SK-N-SH treated with all-trans-retinoic acid at 6 μM for 48 hours (cell line): ENCODE results near the gene SDE2.

Experiments
- ATAC-seq: fragments of 200-7000 bp; cut with Tn5 transposase; 3 replicates; pipeline ENCODE4 v1.9.1; 2020; ENCODE audit warnings: mild to moderate bottlenecking, moderate library complexity
- ARNTL ChIP-seq: fragments of 450-650 bp; formaldehyde crosslinking; IDR thresholded peaks from 2 replicates; pipeline ENCODE4 v1.5.0; 2020; ENCODE audit warnings: low read depth, mild to moderate bottlenecking, moderate library complexity, borderline replicate concordance
- BACH2 ChIP-seq: fragments of 250-450 bp; sonication (Bioruptor Pico); IDR thresholded peaks from 2 replicates; pipeline ENCODE4 v1.9.0; 2021; ENCODE audit warnings: mild to moderate bottlenecking, borderline replicate concordance
- CSDC2 ChIP-seq: fragments of 250-450 bp; sonication (Bioruptor Pico); IDR thresholded peaks from 2 replicates; pipeline ENCODE4 v1.5.0; 2020; ENCODE audit warnings: mild to moderate bottlenecking, moderate library complexity
- ESRRG ChIP-seq: fragments of 250-450 bp; sonication (Bioruptor Pico); IDR thresholded peaks from 2 replicates; pipeline ENCODE4 v1.6.1; 2021; ENCODE audit warnings: mild to moderate bottlenecking
- GLIS3 ChIP-seq: fragments of 250-450 bp; sonication (Bioruptor Pico); IDR thresholded peaks from 2 replicates; pipeline ENCODE4 v1.5.0; 2020; ENCODE audit warnings: mild to moderate bottlenecking, moderate library complexity
- OSR1 ChIP-seq: fragments of 250-450 bp; sonication (Bioruptor Pico); IDR thresholded peaks from 2 replicates; pipeline ENCODE4 v1.8.0; 2022; ENCODE audit warnings: moderate library complexity, mild to moderate bottlenecking, inconsistent platforms
- PPARA ChIP-seq: fragments of 250-450 bp; sonication (Bioruptor Pico); IDR thresholded peaks from 2 replicates; pipeline ENCODE4 v1.5.0; 2020; ENCODE audit warnings: mild to moderate bottlenecking, borderline replicate concordance
- RARB ChIP-seq: fragments of 250-450 bp; sonication (Bioruptor Pico); IDR thresholded peaks from 2 replicates; pipeline ENCODE4 v1.8.0; 2021; ENCODE audit warnings: mild to moderate bottlenecking, moderate library complexity
- SNAI2 ChIP-seq: fragments of 250-450 bp; sonication (Bioruptor Pico); IDR thresholded peaks from 2 replicates; pipeline ENCODE4 v1.5.0; 2020; ENCODE audit warnings: mild to moderate bottlenecking, moderate library complexity
- TCF4 ChIP-seq: fragments of 250-450 bp; sonication (Bioruptor Pico); IDR thresholded peaks from 2 replicates; pipeline ENCODE4 v1.8.0; 2021; ENCODE audit warnings: mild to moderate bottlenecking, moderate library complexity, borderline replicate concordance
- TOX ChIP-seq: fragments of 250-450 bp; sonication (Bioruptor Pico); IDR thresholded peaks from 2 replicates; pipeline ENCODE4 v1.8.0; 2021; ENCODE audit warnings: mild to moderate bottlenecking, moderate library complexity, borderline replicate concordance
- ZC3H10 ChIP-seq: fragments of 250-450 bp; sonication (Bioruptor Pico); IDR thresholded peaks from 2 replicates; pipeline ENCODE4 v1.5.1; 2021; ENCODE audit warnings: mild to moderate bottlenecking, moderate library complexity
- ZFP30 ChIP-seq: fragments of 450-650 bp; formaldehyde crosslinking; IDR thresholded peaks from 2 replicates; pipeline ENCODE4 v1.5.0; 2022; ENCODE audit warnings: mild to moderate bottlenecking, moderate library complexity
- ZNF565 ChIP-seq: fragments of 450-650 bp; formaldehyde crosslinking; conservative IDR thresholded peaks from 2 replicates; pipeline ENCODE4 v1.5.0; 2020; ENCODE audit warnings: low read depth, mild to moderate bottlenecking, moderate library complexity
- ZNF70 ChIP-seq: fragments of 450-650 bp; formaldehyde crosslinking; IDR thresholded peaks from 2 replicates; pipeline ENCODE4 v1.5.0; 2020; ENCODE audit warnings: mild to moderate bottlenecking, moderate library complexity
- ZNF8 ChIP-seq: fragments of 450-650 bp; formaldehyde crosslinking; IDR thresholded peaks from 2 replicates; pipeline ENCODE4 v1.5.0; 2020; ENCODE audit warnings: mild to moderate bottlenecking, moderate library complexity
- TF ChIP-seq, protein P1 (sequence below): fragments of 250-450 bp; sonication (Bioruptor Pico); IDR thresholded peaks from 2 replicates; pipeline ENCODE4 v1.8.0; 2021; ENCODE audit warnings: low read depth, mild to moderate bottlenecking, moderate library complexity, borderline replicate concordance
- TF ChIP-seq, protein P2 (sequence below): fragments of 250-450 bp; sonication (Bioruptor Pico); IDR thresholded peaks from 2 replicates; pipeline ENCODE4 v1.5.1; 2021; ENCODE audit warnings: mild to moderate bottlenecking, moderate library complexity
- TF ChIP-seq, protein P3 (sequence below): fragments of 250-450 bp; sonication (Bioruptor Pico); IDR thresholded peaks from 2 replicates; pipeline ENCODE4 v1.5.0; 2020; ENCODE audit warnings: mild to moderate bottlenecking, moderate library complexity
- TF ChIP-seq, protein P4 (sequence below): fragments of 250-450 bp; sonication (Bioruptor Pico); IDR thresholded peaks from 2 replicates; pipeline ENCODE4 v1.8.0; 2020; ENCODE audit warnings: mild to moderate bottlenecking, moderate library complexity, borderline replicate concordance
- TF ChIP-seq, protein P5 (sequence below): fragments of 250-450 bp; sonication (Bioruptor Pico); IDR thresholded peaks from 2 replicates; pipeline ENCODE4 v1.5.1; 2020; ENCODE audit warnings: low read depth, mild to moderate bottlenecking, moderate library complexity

SDE2 gene

DNA sequence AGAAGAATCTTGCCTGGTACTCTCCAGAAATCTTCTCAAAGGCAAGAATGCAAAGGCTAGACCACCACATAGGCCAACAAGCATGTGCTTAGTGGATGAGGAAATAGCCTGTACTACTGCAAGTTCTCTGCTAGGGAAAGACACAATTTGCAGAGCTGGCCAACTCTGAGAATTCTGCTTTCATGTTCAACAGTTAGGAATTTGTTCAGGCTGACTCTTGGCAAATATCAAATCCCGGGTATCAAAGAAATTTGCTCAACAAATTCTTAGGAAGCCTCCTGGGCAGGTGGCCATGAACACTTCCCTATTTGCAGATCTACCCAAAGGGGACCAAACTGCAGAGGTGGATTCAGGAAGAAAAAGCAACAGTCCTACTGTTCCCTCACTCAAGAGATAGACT, 48.4 kb upstream of the SDE2 start:
- ATAC-seq = peak; percentile 25; the same call in 2 of the 3 replicates
- no peak for TF ChIP-seq ESRRG (CRISPR knock-in tag)
- TF ChIP-seq ZNF8 (CRISPR knock-in tag) = no peak
- TF ChIP-seq ZNF565 (CRISPR knock-in tag) = no peak
- no peak for TF ChIP-seq ARNTL
- TF ChIP-seq, protein P1, sequence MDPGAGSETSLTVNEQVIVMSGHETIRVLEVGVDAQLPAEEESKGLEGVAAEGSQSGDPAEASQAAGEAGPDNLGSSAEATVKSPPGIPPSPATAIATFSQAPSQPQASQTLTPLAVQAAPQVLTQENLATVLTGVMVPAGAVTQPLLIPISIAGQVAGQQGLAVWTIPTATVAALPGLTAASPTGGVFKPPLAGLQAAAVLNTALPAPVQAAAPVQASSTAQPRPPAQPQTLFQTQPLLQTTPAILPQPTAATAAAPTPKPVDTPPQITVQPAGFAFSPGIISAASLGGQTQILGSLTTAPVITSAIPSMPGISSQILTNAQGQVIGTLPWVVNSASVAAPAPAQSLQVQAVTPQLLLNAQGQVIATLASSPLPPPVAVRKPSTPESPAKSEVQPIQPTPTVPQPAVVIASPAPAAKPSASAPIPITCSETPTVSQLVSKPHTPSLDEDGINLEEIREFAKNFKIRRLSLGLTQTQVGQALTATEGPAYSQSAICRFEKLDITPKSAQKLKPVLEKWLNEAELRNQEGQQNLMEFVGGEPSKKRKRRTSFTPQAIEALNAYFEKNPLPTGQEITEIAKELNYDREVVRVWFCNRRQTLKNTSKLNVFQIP (CRISPR knock-in tag) = no peak
- TF ChIP-seq, all 23 proteins: peak for 0

DNA sequence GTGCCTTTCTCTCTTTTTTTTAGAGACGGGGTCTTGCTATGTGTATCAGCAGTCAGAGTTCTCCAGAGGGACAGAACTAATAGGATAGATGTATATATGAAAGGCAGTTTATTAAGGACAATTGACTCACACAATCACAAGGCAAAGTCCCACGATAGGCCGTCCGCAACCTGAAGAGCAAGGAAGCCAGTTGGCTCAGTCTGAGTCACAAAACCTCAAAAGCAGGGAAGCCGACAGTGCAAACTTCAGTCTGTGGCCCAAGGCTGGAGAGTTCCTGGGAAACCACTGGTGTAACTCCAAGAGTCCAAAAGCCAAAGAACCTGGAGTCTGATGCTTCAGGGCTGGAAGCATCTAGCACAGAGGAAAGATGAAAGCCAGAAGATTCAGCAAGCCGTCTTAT, 47.1 kb upstream of the SDE2 start:
- TF ChIP-seq ZFP30 (CRISPR knock-in tag) (no peak), ARNTL (no peak), TOX (CRISPR knock-in tag) (no peak), BACH2 (CRISPR knock-in tag) (no peak), RARB (no peak), ESRRG (CRISPR knock-in tag) (no peak), CSDC2 (CRISPR knock-in tag) (no peak), TCF4 (no peak), ZNF565 (CRISPR knock-in tag) (no peak), SNAI2 (CRISPR knock-in tag) (no peak), GLIS3 (CRISPR knock-in tag) (no peak), ZNF70 (no peak), PPARA (CRISPR knock-in tag) (no peak), ZNF8 (CRISPR knock-in tag) (no peak)
- TF ChIP-seq, protein P2, sequence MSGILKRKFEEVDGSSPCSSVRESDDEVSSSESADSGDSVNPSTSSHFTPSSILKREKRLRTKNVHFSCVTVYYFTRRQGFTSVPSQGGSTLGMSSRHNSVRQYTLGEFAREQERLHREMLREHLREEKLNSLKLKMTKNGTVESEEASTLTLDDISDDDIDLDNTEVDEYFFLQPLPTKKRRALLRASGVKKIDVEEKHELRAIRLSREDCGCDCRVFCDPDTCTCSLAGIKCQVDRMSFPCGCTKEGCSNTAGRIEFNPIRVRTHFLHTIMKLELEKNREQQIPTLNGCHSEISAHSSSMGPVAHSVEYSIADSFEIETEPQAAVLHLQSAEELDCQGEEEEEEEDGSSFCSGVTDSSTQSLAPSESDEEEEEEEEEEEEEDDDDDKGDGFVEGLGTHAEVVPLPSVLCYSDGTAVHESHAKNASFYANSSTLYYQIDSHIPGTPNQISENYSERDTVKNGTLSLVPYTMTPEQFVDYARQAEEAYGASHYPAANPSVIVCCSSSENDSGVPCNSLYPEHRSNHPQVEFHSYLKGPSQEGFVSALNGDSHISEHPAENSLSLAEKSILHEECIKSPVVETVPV (CRISPR knock-in tag) = no peak
- TF ChIP-seq, protein P3, sequence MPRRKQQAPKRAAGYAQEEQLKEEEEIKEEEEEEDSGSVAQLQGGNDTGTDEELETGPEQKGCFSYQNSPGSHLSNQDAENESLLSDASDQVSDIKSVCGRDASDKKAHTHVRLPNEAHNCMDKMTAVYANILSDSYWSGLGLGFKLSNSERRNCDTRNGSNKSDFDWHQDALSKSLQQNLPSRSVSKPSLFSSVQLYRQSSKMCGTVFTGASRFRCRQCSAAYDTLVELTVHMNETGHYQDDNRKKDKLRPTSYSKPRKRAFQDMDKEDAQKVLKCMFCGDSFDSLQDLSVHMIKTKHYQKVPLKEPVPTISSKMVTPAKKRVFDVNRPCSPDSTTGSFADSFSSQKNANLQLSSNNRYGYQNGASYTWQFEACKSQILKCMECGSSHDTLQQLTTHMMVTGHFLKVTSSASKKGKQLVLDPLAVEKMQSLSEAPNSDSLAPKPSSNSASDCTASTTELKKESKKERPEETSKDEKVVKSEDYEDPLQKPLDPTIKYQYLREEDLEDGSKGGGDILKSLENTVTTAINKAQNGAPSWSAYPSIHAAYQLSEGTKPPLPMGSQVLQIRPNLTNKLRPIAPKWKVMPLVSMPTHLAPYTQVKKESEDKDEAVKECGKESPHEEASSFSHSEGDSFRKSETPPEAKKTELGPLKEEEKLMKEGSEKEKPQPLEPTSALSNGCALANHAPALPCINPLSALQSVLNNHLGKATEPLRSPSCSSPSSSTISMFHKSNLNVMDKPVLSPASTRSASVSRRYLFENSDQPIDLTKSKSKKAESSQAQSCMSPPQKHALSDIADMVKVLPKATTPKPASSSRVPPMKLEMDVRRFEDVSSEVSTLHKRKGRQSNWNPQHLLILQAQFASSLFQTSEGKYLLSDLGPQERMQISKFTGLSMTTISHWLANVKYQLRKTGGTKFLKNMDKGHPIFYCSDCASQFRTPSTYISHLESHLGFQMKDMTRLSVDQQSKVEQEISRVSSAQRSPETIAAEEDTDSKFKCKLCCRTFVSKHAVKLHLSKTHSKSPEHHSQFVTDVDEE (CRISPR knock-in tag) = no peak
- TF ChIP-seq, protein P1 (CRISPR knock-in tag) = no peak
- TF ChIP-seq, protein P4, sequence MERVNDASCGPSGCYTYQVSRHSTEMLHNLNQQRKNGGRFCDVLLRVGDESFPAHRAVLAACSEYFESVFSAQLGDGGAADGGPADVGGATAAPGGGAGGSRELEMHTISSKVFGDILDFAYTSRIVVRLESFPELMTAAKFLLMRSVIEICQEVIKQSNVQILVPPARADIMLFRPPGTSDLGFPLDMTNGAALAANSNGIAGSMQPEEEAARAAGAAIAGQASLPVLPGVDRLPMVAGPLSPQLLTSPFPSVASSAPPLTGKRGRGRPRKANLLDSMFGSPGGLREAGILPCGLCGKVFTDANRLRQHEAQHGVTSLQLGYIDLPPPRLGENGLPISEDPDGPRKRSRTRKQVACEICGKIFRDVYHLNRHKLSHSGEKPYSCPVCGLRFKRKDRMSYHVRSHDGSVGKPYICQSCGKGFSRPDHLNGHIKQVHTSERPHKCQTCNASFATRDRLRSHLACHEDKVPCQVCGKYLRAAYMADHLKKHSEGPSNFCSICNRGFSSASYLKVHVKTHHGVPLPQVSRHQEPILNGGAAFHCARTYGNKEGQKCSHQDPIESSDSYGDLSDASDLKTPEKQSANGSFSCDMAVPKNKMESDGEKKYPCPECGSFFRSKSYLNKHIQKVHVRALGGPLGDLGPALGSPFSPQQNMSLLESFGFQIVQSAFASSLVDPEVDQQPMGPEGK (CRISPR knock-in tag) = no peak
- TF ChIP-seq, protein P5, sequence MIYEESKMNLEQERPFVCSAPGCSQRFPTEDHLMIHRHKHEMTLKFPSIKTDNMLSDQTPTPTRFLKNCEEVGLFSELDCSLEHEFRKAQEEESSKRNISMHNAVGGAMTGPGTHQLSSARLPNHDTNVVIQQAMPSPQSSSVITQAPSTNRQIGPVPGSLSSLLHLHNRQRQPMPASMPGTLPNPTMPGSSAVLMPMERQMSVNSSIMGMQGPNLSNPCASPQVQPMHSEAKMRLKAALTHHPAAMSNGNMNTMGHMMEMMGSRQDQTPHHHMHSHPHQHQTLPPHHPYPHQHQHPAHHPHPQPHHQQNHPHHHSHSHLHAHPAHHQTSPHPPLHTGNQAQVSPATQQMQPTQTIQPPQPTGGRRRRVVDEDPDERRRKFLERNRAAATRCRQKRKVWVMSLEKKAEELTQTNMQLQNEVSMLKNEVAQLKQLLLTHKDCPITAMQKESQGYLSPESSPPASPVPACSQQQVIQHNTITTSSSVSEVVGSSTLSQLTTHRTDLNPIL = no peak
- ATAC-seq = no peak

DNA sequence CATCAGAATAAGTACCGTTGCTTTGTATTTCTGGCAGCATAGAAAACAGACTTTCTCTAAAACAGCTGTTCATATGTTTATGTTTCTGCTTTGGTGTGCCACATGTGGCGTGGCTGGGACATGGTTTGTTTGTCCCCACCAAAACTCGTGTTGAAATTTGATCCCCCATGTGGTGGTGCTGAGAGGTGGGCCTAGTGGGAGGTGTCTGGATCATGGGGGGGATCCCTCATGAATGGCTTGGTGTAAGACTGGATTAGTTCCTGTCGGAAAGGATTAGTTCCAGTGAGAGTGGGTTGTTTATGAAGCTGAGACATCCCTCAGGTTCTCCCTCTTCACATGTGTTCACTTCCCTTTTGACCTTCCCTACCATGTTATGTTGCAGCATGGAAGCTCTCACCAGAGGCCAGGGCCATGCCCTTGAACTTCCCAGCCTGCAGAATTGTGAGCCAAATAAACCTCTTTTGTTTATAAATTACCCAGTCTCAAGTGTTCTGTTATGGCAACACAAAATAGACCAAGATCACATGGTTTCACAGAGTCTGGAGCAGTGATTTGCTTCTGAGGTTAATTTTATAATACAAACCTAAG, 45.5 kb upstream of the SDE2 start:
- TF ChIP-seq ZC3H10 (CRISPR knock-in tag) (no peak), ZNF565 (CRISPR knock-in tag) (no peak), ZNF70 (no peak), ZFP30 (CRISPR knock-in tag) (no peak), ZNF8 (CRISPR knock-in tag) (no peak), OSR1 (CRISPR knock-in tag) (no peak), ESRRG (CRISPR knock-in tag) (no peak), PPARA (CRISPR knock-in tag) (no peak)
- TF ChIP-seq, protein P1 (CRISPR knock-in tag) = no peak
- TF ChIP-seq, all 23 proteins: peak for 0

More for the DNA sequence above, 45.5 kb upstream of the SDE2 start:
- ATAC-seq = no peak
